GM21360 (cell line): ENCODE data around the gene PDK1.
"Not testable (repeated sequence)": the region's sequence is repeated elsewhere in the genome, so short reads cannot be mapped to it uniquely, and the experiment has no call there.

Experiments
- ATAC-seq: cut with Tn5 transposase; IDR thresholded peaks from one replicate; pipeline ENCODE4 v1.9.1; 2021; ENCODE audit warnings: mild to moderate bottlenecking, moderate library complexity; ENCODE audit not compliant: unreplicated experiment

PDK1 gene

DNA sequence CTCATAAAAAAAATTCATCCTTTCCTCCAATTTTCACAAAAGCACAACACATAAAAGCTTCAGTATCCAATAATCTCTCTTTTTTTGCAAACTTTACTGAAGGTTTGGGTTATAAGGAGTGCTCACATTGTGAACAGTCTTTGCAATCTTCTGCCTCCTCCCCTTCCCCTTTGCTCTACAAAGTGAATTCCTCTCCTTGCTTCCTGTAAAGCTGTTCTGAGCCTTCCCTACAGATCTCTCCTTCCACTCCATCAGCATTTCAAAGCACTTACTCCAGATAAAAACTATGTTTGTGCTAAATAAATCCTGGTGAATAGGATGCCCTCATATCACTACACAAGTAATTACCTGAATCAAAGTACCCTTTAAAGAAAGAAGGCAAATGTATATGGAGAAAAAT, 4.6 kb upstream of the PDK1 start:
- no peak for ATAC-seq

DNA sequence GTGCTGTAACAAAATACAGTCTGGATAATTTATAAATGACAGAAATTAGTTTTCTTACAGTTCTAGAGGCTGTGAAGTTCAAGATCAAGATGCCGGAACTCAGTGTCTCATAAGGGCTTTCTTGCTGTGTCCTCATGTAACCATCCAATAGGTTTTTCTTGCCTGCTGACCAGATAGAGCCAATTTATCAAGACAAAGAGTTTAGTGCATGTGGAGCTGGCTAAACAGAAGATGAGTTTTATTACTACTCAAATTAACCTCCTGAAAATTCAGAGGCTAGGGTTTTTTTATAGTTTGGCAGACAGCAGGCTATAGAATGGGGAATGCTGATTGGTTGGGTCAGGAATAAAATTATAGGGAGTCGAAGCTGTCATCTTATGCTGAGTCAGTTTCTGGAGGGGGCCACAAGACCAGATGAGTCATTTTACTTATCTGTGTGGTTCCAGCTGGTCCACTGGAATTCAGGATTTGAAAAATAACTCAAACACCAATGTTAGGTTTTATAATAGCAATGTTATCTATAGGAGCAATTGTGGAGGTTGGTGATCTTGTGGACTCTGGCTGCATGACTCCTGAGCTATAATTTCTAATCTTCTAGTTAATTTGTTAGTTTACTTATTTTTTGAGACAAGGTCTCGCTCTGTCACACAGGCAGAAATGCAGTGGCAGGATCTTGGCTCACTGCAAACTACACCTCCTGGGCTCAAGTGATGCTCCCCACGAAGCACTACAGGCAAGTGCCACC, 3.2 kb upstream of the PDK1 start:
- no peak for ATAC-seq

DNA sequence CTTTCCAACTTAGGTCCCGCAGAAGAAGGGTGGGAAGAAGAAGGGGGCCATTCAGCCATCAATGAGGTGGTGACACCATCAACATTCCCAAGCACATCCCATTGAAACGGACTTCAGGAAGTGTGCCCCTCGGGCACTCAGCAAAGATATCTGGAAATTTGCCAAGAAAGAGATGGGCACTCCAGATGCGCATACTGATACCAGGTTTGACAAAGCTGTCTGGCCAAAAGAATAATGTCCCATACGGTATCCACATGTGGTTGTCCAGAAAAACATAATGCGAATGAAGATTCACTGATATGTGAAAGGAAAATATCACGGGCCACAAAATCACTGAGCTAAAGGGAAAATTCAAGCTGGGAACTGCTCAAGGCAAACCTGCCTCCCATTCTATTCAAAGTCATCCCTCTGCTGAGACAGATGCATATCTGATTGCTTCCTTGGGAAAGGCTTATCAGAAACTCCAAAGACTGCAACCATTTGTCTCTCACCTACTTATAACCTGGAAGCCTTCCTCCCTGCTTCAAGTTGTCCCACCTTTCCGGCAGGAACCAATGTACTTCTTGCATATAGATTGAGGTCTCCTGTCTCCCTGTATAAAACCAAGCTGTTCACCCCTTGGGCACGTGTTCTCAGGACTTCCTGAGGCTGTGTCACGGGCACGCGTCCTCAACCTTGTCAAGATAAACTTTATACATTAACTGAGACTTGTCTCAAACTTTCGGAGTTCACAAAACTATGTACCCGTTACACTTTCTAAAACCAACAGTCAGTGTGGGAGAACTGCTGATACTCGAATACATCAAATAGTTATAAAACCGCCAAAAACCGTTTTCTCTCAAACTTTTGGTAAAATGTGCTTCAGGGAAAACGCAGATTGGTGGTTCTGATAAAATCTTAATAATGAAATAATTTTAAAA, 1.3 kb upstream of the PDK1 start:
- no peak for ATAC-seq

DNA sequence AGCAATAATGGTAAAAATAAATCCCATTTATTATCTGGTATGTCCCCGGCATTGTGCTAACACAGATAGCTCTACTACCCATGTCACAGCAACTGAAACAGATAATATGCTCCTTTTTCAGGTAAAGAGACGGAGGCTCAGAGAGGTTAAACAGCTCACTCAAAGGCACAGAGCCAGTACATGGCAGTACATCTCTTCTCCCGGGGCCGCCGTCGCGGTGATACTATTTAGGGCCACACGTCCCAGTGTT, 693 bp upstream of the PDK1 start:
- no peak for ATAC-seq

DNA sequence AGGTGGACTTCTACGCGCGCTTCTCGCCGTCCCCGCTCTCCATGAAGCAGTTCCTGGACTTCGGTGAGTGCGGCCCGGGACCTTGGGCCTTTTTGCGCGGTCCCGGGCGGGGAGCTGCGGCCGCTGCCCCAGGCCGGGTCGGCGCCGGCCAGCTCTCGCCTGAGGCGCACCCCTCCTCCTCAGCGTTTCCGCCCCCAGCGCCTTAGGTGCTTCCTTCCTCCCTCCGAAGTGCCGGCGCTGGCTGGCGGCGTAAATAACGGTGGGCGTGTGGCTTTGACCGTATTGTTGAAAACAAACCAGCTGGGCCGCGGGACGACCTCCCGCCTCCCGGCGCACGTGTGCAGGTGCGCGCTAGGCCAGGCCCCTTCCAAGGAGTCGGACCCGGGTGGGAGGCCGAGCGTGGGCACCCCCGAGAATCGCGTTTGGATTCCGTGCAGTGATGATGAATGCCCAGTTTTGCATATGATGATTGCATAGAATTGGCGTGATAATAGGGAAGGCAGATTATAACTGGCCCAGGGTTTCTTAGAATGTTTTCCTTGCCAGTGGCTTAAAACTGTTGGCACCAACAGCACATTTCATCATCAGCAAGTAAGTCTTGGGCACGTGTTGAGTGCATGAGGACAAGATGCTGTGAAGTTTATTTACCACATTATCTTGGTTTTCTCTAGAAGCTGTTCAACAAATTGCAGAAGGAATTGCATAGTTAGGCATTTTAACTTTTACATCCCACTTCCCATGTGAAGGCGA, 569 bp downstream of the PDK1 start:
- ATAC-seq, result peak; percentile 67

DNA sequence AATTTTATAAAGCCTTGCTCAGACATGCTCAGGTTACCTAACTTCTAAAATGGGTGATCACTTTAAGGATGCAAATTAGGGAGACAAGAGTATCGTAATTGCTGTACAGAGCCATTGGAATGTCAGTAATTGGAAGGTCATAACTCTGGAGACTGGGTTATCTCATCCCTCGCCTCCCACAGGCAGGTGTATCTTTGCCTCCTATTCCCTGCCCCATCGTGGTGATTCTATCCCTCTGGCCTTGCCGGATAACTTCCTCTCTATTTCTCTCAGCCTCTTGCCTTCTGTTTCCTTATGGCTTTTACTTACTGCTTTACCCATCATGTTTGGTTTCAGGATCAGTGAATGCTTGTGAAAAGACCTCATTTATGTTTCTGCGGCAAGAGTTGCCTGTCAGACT, 2.5 kb downstream of the PDK1 start:
- ATAC-seq, result no peak

DNA sequence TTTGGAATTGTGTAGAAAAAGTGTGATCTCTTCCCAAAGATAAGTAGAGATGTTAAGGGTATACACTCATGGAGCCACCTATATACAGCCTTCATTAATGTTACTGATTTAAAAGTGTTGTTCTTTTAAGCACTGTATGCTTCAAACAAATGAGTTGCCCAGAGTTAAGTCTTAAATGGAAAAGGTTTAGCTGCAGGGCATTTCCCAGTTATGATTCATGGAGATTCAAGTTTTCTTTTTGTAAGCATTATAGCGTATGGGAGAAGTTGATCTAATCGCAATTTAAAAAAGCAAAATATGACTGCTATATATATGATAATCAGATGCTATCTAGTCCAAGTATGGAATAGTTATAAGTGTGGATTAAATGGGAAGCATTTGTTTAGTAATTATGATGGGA, 4.8 kb downstream of the PDK1 start:
- no peak for ATAC-seq

DNA sequence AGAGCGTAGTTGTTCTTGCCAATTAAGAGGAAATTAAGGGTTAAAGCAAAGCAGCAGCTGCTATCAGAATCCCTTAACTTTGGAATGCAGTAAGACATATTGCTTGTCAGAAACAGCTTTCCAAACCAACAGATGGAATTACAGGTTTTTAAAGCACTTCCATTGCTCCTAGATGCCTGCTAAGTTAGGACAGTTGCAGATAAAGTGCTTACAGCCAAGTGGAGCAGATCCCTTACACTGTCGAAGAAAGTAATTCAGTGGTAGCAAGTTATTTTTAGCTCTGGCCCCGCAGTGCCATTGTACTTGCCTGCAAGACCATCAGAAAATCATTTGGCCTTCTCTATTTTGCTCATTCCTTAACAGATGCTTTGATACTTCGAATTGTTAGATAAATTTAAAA, 5.4 kb downstream of the PDK1 start:
- no peak for ATAC-seq

DNA sequence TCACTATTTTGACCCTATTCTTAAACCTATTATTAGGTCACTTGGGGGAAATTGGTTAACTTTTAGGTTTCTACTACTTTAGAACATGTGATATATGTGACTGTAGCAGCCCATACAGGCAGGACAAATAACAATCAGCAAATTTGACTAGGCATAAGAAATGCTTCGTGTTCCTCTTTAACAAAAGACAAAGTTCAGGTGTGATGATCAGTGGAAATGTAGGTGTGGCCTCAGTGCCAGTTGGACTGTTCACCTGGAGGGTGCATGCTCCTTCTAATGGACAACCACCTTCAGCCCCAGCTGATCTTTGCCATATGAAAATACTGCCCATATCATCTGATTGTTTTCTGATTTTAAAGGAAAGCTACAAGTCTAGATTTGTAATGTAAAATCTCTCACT, 6.4 kb downstream of the PDK1 start:
- no peak for ATAC-seq

DNA sequence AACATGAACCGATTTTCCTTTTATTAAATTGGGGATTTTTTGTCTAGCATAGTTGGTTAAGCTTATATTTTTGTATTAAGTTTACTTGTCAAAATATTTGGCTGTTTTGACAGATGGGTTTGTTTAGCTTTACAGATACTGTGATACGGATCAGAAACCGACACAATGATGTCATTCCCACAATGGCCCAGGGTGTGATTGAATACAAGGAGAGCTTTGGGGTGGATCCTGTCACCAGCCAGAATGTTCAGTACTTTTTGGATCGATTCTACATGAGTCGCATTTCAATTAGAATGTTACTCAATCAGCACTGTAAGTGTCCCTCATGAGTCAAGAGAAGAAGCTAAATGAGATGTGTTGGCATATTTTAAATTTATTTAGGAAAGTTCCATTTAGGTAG, 8.5 kb downstream of the PDK1 start:
- no peak for ATAC-seq

DNA sequence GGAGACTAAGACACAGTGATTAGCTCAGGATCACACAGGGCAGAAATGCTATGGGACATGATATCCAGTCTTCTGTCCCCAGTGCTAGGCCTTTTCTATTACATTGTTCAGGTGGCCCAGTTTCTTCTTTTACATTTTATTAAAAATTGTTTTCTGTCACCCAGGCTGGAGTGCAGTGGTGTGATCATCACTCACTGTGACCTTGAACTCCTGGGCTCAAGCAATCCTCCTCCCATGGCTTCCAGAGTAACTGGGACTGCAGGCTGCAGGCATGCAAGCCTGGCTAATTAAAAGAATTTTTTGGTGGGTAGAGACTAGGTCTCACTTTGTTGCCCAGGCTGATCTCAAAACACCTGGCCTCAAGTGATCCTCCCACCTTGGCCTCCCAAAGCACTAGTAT, 15.4 kb downstream of the PDK1 start:
- ATAC-seq, result no peak

DNA sequence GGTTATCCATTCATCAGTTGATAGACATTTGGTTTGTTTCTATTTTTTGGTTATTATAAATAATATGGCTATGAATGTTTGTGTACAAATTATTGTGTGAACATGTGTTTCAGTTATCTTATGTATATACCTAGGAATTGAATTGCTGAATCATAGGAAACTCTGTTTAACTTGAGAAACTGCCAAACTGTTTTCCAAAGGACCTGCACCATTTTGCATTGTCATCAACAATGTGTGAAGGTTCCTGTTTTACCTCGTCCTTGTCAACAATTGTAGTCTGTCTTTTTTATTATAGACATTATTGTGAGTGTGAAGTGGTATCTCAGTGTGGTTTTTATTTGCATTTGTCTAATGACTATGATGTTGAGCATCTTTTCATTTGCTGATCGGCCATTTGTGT, 17.1 kb downstream of the PDK1 start:
- ATAC-seq, result no peak

DNA sequence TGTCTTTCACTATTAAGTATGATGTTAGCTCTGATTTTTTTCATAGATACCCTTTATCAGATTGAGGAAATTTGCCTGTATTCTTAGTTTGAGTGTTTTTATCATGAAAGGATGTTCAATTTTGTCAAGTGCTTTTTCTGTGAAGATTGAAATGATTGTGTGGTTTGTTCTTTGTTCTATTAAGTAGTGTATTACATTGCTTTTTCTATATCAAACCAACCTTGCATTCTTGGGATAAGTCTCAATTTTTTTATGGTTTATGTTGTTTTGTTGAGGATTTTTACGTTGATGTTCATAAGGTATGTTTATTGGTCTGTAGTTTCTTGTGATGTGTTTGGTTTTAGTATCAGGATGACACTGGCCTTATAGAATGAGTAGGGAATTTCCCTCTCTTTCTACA, 19.1 kb downstream of the PDK1 start:
- no peak for ATAC-seq

DNA sequence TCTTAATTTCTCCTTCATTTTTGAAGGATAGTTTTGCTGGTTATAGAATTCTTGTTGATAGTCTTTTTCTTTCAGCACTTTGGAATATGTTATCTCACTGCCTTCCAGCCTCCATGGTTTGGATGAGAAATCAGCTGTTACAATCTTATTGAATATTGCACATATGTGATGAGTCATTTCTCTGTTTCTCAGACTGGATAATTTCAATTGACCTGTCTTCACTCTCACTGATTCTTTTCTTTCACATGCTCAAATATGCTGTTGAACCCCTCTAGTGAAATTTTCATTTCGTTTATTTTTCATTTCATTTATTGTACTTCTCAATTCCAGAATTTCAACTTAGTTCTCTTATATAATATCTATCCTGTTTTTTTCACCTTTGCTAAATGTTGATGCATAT, 22.2 kb downstream of the PDK1 start:
- no peak for ATAC-seq

DNA sequence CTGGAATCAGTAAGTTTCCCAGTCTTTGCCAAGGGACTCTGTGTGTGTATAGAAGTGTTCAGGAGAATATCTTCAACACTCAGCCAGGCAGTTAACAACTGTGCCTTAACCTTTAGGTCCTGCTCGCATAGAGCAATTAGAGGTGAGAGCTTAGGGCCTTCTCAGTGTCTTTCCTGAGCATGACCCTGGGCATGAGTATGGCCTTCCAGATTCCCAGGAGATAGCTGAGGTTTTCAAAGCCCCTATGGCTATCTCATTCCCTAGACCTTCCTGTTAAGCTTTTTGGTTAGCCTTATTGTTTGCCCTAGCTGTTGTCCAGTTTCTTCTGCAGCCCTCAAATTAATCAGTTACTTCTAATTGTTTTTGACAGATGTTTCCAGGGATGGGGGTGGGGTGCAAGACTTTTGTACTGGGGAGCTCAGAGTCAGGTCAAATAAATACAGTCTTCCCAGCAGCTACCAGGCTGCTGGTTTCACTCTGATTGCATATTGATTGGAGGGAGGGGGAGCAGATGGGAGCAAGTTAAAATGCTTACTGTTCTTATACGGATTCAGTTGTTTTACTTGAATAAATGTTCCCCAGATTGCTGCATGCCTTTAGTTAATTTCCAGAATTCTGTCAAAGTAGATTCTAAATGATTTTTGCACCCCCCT, 23.1 kb downstream of the PDK1 start:
- no peak for ATAC-seq

DNA sequence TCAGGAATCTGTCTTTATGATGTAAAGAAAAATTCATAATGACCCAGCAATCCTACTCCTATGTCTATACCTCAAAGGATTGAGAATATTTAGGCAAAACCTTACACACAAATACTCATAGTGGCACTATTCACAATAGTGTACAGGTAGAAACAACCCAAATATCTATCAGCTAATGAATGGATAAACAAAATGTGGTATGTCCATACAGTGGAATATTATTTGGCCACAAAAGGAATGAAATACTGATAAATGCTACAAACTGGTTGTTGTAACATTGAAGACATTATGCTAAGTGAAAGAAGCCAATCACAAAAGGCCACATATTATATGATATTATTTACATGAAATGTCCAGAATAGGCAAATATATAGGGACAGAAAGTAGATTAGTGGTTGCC, 24.7 kb downstream of the PDK1 start:
- no peak for ATAC-seq

DNA sequence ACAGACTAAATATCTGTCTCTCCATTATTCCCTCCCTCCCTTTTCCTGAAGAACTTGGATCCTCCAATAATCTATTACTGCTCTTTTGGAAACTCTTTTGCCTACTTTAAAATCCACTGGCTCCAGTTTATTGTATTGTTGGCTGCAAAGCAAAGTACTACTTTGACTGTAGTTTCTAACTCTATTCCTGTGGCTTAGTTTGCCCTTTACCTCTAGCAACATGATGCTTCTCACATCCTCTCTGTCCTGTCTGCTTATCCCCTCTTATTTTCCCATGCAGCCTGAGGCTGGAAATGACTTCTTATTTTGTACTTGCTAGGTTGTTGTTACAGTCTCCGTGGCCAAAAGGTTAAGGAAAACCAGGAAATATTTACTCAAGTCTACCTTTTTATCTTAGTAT, 26.8 kb downstream of the PDK1 start:
- no peak for ATAC-seq

DNA sequence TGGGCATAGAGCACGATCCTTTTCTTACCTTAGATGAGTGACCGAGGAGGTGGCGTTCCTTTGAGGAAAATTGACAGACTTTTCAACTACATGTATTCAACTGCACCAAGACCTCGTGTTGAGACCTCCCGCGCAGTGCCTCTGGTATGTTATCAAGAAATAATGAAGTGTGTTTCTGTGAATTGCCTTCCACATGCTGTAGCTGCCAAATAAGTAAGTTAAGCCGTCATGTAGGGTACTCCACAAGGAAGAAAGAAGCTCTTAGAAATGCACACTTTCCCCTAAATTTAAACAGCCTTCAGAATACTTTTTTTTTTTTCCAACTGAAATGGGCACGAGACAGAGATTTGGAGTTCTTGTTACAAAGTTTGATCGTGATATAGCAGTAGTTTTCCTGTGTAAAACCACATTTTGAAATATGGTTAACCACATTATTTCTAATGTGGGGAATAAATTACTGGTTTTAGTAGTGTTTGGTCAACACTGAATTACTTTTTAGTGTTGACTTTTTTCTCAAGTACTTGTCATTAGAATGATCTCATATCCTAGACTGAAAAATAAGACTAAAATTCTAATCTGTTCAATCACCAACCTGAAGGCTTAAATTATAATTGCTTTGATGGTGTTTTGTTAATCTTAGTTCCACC, 30.5 kb downstream of the PDK1 start:
- no peak for ATAC-seq

DNA sequence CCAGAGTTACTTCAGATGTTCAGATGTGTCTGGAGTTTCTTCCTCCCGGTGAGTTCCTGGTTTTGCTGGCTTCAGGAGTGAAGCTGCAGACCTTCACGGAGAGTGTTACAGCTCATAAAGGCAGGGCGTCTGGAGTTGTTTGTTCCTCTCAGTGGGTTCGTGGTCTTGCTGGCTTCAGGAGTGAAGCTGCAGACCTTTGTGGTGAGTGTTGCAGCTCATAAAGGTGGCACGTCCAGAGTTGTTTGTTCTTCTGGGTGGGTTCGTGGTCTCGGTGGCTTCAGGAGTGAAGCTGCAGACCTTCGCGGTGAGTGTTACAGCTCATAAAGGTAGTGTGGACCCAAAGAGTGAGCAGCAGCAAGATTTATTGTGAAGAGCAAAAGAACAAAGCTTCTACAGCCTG, 31.3 kb downstream of the PDK1 start:
- ATAC-seq, result not testable (repeated sequence)

DNA sequence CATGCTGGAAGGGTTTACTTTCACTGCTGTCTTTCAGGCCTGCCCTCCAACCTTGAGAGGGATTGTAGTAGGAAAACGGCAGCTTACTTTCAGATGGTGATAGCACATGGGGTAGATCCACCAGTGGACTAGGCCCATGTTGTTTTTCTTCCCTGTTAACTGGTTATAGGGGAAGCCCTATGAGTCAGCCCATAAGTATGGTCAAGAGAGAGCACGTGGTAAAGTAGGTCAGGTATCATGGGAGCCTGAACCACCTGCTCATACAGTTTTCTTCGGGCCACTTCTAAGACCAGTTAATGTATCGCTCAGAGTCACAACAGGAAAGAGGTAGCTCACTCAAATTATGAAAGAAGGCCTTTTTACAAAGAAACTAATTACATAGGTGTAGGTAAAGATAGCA, 33.0 kb downstream of the PDK1 start:
- no peak for ATAC-seq

DNA sequence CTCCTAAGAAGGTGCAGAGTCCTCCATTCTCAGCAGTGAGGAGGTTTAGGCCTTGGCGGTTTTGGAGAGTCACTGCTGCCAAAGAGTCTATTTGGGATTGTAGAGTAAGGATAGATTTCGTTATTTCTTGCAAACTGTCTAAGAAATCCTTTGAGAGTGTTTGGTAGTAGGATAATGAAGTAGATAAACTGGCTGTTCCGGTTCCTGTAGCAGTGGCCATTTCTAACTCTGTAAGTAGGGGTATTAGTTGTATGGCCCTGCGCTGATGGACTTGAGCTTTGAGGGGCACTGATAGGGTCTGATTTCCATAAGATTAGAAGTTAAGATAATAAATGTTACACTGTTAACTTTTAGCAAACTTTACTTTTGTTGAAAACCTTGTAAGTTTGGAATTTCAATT, 35.5 kb downstream of the PDK1 start:
- ATAC-seq, result not testable (repeated sequence)
